Suprapubic skin (tissue), 4 donors: ENCODE measurements around the gene LCNL1. TPM values are rescaled to one million over a fixed set of nuclear protein-coding genes. Genes with fewer than 3 reads are reported as not detected.

Source experiments
- DNase-seq, 2 donors: peaks; one replicate each; pipeline ENCODE4 v3.0.0-alpha.2; 2019; ENCODE audit warnings: low spot score in 2 of 2
- H3K27ac ChIP-seq: fragments of 200-600 bp; sonication (generic); one replicate; pipeline ENCODE4 v1.5.1; 2019
- H3K27me3 ChIP-seq: fragments of 200-600 bp; sonication (generic); one replicate; pipeline ENCODE4 v1.5.1; 2019
- H3K36me3 ChIP-seq: fragments of 200-600 bp; sonication (generic); one replicate; pipeline ENCODE4 v1.5.1; 2019
- H3K4me1 ChIP-seq: fragments of 200-600 bp; sonication (generic); one replicate; pipeline ENCODE4 v1.5.1; 2019
- H3K4me3 ChIP-seq: fragments of 200-600 bp; sonication (generic); one replicate; pipeline ENCODE4 v1.5.1; 2019; ENCODE audit warnings: mild to moderate bottlenecking
- H3K9me3 ChIP-seq: fragments of 200-600 bp; sonication (generic); one replicate; pipeline ENCODE4 v1.5.1; 2019
- CTCF ChIP-seq, 2 donors: fragments of 200-600 bp in 1 of 2; fragments of 450-650 bp in 1 of 2; sonication (generic) in 1 of 2; IDR thresholded peaks; one replicate each; pipeline ENCODE4 v1.5.1; 2016 to 2019; ENCODE audit warnings: antibody characterized with exemption in 2 of 2, mild to moderate bottlenecking in 1 of 2, moderate library complexity in 1 of 2
- EP300 ChIP-seq: sonication (generic); formaldehyde crosslinking; IDR thresholded peaks from one replicate; pipeline ENCODE4 v1.6.1; 2017; ENCODE audit warnings: antibody characterized with exemption
- POLR2A ChIP-seq, 2 donors: fragments of 450-650 bp; IDR thresholded peaks; one replicate each; pipeline ENCODE4 v1.6.1; 2017; ENCODE audit warnings: antibody characterized with exemption in 2 of 2, mild to moderate bottlenecking in 2 of 2, moderate library complexity in 2 of 2
- POLR2AphosphoS5 ChIP-seq, 3 donors: sonication (generic); formaldehyde crosslinking; IDR thresholded peaks; one replicate each; pipeline ENCODE4 v1.6.1; 2017; ENCODE audit warnings: antibody characterized with exemption in 3 of 3
- WGBS: methylation state at CpG from one replicate; pipeline ENCODE4 v1.1.5; 2018; 5-methylcytosine and 5-hydroxymethylcytosine counted together
- total RNA-seq, 4 donors: library from RNA; depleted of rRNA; stranded (reverse); fragments of >200 nt; gene quantifications; one replicate each; pipeline ENCODE4 v1.1.0, GENCODE V29; 2016

Gene LCNL1
- total RNA-seq, 4 donors from 2014 or later = 0.18 to 0.40 TPM; not detected in 2

- H3K27ac ChIP-seq = no peak overlapping the region
- WGBS = 64% methylated on average over 8 of the region's 11 CpGs
- H3K9me3 ChIP-seq = no peaks in the 10 kb centered on the region
- no peaks in the 10 kb centered on the region for H3K36me3 ChIP-seq
- no peak overlapping the region for H3K4me3 ChIP-seq
- TF ChIP-seq POLR2AphosphoS5 (IDR thresholded peaks at IDR 0.05) (no peak), EP300 (no peak), CTCF (IDR thresholded peaks at IDR 0.05) (no peak), POLR2A (IDR thresholded peaks at IDR 0.05) (no peak)
- DNase-seq = no peak
- peaks cover 35% of the 10 kb centered on the region for H3K27me3 ChIP-seq
- peaks cover 12% of the 10 kb centered on the region for H3K4me1 ChIP-seq
Observed at GRCh38 chr9:136983656-136984314, 992 bp downstream of the LCNL1 start.

- no peak overlapping the region for H3K4me3 ChIP-seq
- no peak overlapping the region for H3K27ac ChIP-seq
- no peak for DNase-seq
- no peaks in the 10 kb centered on the region for H3K36me3 ChIP-seq
- H3K27me3 ChIP-seq = peaks cover 35% of the 10 kb centered on the region
- 30% methylated on average over 2 of the region's 29 CpGs for WGBS
- no peak for TF ChIP-seq EP300
- TF ChIP-seq POLR2AphosphoS5 (IDR thresholded peaks at IDR 0.05) = no peak
- no peak for TF ChIP-seq CTCF (IDR thresholded peaks at IDR 0.05)
- H3K4me1 ChIP-seq = peaks cover 12% of the 10 kb centered on the region
- H3K9me3 ChIP-seq = no peaks in the 10 kb centered on the region
Observed at GRCh38 chr9:136984464-136985026, 1.8 kb downstream of the LCNL1 start.

DNA sequence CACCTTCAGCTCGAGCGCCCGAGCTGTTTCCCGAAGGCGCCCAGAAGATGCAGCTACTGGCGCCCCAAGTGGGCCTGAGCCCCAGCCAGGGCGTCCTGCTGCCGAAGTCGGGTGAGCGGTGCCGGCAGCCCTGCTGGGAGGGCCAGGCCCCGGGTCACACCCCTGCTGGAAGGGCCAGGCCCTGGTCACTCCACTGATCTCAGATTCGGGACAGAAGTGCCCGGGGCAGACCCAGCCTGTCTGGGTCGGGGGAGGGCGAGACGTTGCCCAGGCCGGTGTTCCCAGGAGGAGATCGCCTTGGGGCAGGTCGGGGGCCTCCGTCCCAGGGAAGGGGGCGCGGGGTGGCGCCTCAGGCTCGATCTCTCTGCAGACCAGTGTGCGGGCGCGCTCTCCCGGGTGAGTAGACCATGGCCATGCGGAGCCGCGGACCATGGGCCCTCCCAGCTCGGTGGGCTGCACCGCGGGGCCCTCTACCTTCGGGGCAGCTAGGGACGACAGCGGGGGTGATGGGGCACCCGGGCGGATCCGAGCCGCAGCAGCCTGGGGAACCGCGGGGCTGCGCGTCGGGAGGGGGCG, 2.3 kb downstream of the LCNL1 start:
- H3K27me3 ChIP-seq = peaks cover 35% of the 10 kb centered on the region
- H3K9me3 ChIP-seq = no peaks in the 10 kb centered on the region
- peak overlapping the region; percentile 10 for H3K4me3 ChIP-seq
- no peak for TF ChIP-seq POLR2AphosphoS5 (IDR thresholded peaks at IDR 0.05)
- TF ChIP-seq EP300 = no peak
- TF ChIP-seq POLR2A (IDR thresholded peaks at IDR 0.05) = no peak
- no peak for TF ChIP-seq CTCF (IDR thresholded peaks at IDR 0.05)
- H3K27ac ChIP-seq = no peak overlapping the region
- H3K36me3 ChIP-seq = no peaks in the 10 kb centered on the region
- 24% methylated on average over 3 of the region's 48 CpGs for whole genome bisulfite sequencing
- DNase-seq = no peak
- peaks cover 12% of the 10 kb centered on the region for H3K4me1 ChIP-seq

DNA sequence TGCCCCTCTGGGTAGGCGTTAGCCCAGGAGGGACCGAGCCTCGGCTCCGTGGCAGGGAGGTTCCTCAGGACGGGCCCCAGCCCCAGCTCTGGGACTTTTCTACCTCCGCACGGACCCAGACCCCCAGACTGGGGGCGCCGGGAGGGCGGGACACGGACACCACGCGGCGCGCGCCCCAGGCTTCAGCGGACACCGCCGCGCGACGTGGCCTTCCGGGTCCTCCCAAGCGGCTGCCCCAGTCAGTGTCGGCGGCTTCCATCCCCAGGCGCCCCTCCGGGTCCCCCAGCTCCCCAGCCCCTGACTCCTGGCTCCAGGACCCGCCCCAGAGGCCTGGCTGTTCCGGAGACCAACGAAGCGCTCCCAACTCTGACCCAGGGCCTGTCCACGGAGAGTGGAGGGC, 3.1 kb downstream of the LCNL1 start:
- peaks cover 35% of the 10 kb centered on the region for H3K27me3 ChIP-seq
- WGBS = 73% methylated on average over 5 of the region's 33 CpGs
- no peaks in the 10 kb centered on the region for H3K36me3 ChIP-seq

More for the DNA sequence above, 3.1 kb downstream of the LCNL1 start:
- TF ChIP-seq POLR2AphosphoS5 (IDR thresholded peaks at IDR 0.05) (no peak), POLR2A (IDR thresholded peaks at IDR 0.05) (no peak), CTCF (IDR thresholded peaks at IDR 0.05) (no peak), EP300 (no peak)
- H3K27ac ChIP-seq = no peak overlapping the region
- no peaks in the 10 kb centered on the region for H3K9me3 ChIP-seq
- H3K4me3 ChIP-seq = no peak overlapping the region
- no peak for DNase-seq
- peaks cover 12% of the 10 kb centered on the region for H3K4me1 ChIP-seq
